Middle frontal gyrus (tissue), 1 donor: ENCODE data around the gene CACNA2D1.
"Not testable (repeated sequence)": the region's sequence is repeated elsewhere in the genome, so short reads cannot be mapped to it uniquely, and the experiment has no call there.

ENCODE experiments used
- DNase-seq: peaks from one replicate; pipeline ENCODE4 v3.0.0-alpha.2; 2015; ENCODE audit warnings: low spot score; ENCODE audit errors: extremely low spot score

The CACNA2D1 gene

DNA sequence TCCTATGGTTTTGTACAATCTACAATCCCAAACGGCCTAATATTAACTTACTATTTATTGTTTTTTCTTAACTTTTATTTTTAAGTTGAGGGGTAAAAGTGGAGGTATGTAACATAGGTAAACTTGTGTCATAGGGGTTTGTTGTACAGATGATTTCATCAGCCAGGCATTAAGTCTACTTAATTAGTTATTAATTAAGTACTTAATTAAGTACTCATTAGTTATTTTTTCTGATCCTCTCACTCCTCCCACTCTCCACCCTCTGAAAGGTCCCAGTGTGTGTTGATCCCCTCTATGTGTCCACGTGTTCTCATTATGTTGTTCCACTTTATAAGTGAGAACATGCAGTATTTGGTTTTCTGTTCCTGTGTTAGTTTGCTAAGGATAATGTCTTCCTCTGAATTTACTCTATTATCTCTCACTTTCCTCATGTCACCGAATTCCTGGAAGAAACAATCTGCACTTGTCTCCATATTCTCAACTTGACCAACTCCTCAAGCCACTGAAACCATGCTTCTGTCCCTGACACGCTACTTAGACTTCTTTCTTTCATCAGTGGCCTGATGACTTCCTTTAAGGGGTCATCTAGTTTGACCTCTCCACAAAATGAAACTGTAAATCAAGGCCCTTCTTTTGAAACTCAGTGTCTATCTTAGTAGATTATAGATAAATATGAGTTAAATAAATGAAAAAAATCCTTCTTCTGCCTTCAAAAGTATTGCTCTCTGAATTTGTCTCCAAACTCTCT, 9.1 kb downstream of the CACNA2D1 start:
- DNase-seq = no peak

DNA sequence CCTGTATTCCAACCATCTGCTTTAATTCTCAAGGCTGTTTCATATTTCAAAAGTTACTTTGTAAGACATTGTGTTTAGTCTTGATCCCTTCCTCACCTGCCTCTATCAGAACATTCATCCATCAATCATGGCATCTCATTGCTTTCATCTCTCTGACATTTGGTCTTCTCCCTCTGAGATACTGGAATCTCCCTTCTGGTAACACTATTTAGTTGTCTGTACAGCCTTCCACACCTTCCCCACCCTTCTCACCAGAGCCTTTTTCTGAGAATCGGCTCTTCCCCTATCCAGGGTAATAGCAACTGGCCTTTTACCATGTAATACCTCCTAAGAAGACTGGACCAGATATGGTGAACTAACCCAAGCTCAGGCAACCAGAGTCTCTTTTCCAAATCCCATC, 10.1 kb downstream of the CACNA2D1 start:
- no peak for DNase-seq

DNA sequence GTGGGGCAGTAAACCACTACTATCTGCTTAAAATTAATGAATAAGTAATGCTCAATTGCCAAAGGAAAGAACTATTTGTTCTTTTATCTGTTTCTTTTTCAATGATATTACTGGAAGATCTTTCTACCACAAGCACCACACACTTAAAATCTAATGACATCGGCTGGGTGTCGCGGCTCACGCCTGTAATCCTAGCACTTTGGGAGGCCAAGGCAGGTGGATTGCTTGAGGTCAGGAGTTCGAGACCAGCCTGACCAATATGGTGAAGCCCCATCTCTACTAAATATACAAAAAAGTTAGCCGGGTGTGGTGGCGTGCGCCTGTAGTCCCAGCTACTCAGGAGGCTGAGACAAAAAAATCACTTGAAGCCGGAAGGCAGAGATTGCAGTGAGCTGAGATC, 10.8 kb downstream of the CACNA2D1 start:
- DNase-seq = not testable (repeated sequence)

DNA sequence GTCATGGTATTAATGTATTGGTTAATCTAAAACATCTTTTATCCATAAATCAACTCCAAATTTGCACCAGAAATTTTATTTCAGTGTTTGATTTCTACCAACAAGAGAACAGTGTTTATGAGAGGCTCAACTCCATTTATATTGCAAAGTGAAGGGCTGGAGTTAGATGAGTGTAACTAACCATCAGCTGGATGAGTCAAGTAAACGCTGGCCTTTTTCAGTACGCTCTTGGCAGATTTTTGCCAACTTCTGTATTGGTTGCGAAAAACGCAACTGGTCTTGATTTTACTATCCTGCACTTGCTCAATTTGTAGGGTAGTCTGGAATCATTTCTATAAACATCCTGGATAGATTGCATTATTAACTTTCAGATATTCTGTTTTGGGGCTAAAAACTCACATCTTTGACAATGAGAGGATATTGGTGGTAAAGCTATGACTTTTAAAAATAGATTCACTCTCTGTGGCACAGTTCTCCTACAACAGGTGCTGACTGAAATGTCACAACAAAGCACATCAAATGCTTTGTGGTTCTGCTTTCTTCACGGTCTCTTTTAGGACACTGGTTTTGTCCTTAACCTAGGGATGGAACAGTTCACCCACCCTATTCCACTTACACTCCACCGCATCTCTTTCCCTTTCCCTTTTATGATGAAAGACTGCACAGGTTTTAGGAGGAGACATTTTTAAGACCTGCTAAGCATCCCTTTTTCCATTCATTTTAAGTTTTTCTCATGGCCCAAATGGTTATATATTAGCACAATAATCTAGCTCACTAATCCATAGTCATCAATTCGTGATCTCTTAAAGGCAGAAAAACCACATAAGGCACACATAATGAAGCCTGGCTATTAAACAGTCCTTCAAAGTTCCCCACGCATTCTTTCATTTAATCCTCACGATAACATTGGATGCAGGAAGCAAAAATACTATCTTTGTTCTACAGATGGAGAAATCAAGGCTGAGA, 12.8 kb downstream of the CACNA2D1 start:
- DNase-seq = no peak

DNA sequence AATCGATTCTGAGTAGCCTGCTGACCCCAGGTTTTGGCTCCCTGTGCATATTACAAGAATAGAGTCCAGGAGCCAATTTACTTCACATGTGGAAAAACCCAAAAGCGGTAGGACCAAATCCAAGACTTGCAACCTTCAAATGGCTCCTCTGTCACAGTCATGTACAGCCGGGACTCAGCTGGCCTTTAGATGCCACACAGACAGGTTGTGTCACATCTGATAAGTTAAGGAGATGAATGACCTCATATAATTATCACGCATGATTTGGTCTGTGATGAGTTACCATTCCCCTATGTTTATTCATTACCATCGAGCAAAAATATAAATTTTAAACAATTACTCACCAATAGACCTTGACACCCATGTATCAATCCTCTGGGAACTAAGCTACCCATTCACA, 14.2 kb downstream of the CACNA2D1 start:
- DNase-seq = no peak

DNA sequence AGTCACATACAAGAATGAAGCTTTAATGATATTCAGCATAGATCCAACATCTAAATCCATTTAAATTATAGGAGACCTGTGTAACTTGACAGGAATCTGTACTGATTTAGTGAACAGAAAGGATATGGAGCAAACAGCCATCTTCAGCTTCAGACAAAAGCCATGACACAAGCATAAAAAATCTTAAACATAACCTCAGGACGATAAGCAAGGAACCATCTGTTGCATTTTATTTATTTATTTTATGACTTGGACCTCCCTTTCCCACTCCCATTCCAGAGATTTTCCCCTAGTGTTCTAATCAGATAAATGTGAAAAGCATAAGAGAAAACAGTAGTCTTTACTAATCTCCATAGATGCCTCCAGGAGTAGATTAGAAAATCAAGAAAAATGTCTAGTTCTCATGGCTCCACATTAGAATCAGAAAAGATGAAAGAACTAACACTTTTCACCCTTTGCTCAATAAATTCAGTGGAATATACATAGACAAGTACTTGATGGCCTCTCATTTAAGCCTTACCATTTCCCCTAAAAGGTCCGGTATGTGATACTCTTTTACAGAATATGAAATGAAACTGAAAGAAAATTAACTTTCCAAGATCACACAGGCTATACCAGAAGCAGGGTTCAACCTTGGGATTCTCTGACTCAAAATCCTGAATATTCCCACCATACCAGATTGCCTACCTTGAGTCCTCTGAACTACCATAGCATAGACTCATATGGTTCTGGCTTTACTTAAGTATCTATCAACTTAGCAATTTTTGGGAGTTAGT, 15.2 kb downstream of the CACNA2D1 start:
- DNase-seq = no peak

DNA sequence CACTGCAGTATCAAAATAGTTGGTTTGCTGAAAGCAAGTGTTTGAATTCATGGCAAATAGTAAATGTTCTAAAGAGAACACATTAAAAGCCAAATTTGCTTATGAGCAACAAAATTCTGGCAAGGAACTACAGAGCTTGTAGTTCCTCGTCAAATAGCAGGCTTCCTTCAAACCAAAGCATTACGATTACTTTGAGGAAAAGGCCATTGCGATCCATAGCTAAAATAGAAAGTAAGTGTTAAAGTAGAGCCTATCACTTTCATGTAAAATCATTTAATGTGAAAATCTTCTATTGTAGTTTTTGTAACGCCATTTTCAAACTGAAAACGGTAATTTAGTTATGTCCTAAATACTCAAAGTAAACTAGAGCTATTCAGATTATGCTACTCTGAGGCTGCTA, 20.1 kb downstream of the CACNA2D1 start:
- no peak for DNase-seq

DNA sequence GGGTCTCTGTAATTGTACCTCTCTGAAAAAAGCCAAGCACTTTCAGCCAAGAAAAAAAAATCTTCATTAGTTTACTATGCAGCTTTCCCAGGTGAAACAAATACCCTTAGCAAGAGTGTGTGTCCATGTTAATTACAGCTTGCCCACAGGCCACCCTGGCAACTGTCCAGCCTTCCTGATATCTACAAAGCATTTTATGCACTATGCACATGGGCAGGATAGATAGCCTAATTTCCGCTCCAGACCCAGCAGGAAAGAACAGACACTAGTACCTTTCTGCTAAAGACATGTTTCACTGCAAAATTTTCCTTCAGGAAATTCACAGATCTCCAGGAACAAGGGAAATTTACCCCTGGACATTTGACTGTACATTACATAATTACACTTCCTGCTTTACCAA, 24.4 kb downstream of the CACNA2D1 start:
- DNase-seq = no peak

DNA sequence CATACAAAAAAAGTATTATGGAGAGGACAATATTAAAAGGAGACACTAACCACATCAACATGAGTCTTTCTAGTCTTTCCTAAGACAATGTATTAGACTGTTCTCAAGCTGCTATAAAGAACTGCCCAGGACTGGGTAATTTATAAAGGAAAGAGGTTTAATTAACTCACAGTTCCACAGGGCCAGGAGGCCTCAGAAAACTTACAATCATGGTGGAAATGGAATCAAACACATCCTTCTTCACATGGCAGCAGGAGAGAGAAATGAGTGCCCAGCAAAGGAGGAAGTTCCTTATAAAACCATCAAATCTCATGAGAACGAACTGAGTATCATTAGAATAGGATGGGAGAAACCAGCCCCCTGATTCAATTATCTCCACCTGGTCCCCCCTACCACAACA, 25.7 kb downstream of the CACNA2D1 start:
- DNase-seq = no peak

DNA sequence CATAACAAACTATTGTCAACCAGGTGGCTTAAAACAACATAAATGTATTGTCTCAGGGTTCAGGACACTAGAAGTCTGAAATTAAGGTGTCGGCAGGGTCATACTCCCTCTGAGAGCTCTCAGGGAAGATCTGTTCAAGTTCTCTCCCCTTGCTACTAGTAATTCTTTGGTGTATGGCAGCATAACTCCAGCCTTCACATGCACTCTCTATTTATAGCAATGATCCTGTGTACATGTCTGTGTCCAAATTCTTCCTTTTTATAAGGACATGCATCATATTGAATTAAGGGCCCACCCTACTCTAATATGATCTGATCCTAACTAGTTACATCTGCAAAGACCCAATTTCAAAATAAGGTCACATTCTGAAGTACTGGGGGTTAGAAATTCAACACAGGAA, 27.2 kb downstream of the CACNA2D1 start:
- DNase-seq = no peak

DNA sequence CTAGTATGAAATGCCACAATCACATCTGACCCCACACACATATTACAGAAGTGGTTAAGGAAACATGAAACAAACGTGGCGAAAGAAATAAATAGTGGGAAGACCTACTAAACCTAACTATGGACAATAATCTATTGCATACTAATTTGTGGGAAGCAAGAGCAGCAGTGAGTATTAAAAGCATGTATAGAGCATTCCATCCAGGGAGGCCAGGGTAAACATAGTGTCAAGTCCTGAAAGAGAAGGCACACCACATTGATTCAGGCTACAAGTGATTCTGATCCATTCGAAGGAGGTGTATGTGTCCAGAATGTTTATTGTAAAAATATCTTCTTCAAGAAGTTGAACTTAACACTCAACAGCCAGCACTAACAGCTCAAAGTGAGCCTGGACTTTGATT, 29.2 kb downstream of the CACNA2D1 start:
- DNase-seq = no peak

DNA sequence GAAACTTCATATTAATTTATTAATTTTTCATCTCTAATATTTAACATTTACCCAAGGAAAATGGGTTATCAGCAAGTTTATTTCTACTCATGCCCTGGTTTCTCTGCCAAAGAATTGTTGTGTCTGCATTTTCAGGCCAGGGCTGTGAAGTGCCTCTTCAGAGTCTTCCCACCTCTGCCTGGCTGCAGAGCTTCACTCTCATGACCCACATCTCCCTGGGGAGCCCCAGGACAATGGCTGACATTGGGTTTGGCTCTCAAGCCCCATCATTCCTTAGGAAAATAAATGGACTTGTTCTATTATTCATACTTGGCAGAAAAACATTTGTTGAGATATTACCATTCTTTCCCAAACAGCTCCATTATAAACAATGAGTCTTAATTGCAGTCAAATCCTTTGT, 30.3 kb downstream of the CACNA2D1 start:
- DNase-seq = no peak

DNA sequence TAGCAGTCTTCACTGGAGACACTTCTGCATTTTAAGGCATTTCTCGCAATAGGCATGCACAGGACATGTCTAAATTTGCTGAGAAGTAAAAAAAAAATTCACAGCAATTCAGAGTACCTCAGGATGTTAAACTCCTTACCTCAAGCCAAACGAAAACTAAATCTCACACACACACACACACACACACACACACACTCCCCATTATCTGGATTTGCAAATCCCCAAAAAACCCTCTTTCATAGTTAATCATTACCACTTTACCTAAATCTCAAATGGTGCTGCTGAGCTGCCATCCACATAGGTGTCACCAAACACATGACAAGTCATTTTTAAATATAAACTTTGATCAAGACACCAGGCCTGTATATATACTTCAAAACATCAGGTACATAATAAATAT, 31.8 kb downstream of the CACNA2D1 start:
- DNase-seq = no peak

DNA sequence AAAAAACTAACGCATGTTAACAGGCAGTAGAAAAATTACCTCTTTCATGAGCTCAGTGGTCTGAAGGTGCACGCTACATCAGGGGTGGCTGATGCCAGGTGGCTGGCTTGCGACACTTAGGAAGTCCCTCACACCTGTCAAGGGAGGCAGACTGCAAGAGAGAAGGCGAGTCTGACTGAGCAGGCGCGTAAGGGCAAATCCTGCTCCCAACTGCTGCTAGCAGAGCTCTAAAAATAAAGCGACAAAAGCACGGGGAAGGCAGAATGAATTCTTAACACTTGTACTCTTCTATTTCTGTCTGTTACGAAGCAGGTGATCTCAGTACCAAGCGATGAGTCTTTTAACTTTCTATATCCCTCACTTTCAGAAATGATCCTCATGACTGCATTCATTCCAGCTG, 33.1 kb downstream of the CACNA2D1 start:
- DNase-seq = peak; percentile 48

DNA sequence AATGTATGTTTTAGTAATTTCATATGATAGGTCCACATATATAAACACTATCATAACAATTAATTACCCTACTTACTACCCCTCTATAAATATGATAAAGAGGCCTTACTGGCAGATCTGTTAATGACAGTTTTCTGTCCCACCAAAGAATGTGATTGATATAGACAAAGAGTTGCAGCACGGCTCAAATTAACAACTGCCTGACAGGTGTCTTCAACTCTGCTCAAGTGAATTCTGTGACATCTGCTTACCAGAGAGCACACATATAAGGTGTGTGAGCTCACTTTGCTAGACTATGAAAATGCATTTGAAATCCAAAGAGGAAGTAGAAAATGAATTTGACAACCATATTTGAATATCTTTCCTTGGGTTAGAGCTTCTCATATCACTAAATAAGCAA, 36.6 kb downstream of the CACNA2D1 start:
- DNase-seq = no peak

DNA sequence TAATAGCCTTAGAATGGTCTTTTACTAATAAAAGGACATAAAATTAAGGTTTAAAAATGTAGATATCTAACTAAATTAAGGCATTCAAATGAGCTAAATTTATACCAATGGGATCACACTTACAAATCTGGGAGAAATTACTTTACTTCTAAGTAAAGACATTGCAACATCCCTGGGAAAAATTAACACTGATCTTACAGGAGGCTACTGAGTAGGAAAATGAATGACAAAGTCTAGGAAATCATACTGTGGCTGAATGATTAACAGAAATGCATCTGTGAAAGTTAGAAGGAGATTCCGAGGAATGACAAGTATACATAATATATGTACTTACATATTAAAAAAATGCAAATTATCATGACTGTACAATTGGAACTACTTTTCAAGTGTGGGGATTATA, 38.3 kb downstream of the CACNA2D1 start:
- no peak for DNase-seq

DNA sequence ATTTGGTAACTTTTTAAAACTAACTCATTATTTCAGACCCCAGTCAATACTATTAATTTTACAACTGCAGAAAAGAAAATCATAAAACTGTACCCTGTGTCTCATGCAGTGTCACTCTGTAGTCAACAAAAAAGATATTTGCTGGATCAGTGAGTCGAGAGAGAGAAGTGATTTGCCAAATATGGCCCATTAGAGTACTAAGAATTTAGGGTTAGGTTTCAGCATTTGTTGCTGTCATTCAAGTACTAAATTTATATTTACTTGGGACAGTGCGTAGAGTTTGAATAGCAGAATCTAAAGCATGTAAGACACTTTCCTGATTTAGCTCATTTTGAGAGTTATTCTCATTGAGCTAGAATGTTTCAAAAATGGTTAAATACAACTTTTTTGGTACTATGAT, 38.9 kb downstream of the CACNA2D1 start:
- no peak for DNase-seq

DNA sequence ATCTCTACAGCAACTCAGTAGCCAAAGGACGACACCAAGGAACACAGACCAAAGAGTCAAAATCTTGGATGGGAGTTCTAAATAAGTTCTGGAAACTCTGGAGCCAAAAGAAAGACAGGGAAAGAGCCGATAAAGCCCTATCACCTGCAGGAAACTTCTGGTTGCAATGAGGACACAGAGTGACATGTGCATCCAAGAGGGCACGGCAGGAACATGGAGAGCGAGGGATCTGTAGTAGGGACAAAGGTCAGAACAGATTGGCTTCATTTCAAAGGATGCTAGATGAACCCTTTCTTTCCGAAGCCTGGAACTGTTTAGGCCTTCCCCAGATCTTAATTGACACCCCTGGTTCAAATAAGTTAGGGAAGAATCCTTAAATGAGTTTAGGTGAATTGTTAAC, 39.5 kb downstream of the CACNA2D1 start:
- DNase-seq = no peak

DNA sequence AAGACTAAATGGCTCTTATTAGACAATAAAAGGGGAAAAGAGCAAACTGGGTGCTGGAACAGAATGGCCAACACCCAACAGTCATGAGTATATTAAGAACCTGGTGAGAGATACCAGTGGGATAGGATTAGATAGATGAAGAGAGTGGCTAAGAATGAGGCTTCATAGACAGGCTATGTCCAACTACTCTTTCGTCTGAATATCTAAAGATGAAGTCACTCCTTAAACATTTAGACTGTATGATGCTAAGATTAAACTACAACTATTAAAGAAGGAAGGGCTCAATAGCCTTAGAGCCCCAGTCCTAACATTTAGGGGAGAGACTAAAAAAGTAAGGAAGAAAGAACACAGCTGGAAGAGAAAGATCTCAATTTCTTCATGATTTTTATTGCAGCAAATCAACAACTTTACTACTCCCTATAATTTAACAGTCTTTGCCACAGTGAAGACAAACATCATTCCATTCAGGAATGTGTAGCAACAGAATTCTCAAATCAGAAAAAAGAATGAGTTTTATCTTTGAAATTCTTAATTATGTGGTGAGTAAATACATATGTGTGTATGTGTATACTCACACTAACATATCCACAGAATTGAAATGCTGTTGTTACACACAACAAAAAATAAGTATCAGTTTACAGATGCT, 45.6 kb downstream of the CACNA2D1 start:
- DNase-seq = no peak

DNA sequence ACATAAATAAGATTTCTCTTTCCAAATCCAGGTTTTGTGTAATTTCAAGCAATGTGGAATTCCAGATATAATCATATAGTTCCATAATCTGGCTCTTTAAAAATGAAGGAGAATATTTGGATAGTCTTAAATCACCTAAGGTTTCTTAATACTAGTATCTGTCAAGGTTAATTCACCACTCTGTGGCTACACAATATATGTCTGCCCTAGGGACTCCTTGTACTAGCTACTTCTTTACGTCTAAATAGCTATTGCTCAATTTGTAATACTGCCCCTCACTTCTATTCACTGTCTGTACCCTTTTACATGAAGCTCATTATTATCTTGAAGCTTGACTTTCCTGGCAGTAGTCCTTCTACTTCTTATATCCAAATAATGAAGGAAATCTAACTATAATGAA, 47.2 kb downstream of the CACNA2D1 start:
- no peak for DNase-seq

DNA sequence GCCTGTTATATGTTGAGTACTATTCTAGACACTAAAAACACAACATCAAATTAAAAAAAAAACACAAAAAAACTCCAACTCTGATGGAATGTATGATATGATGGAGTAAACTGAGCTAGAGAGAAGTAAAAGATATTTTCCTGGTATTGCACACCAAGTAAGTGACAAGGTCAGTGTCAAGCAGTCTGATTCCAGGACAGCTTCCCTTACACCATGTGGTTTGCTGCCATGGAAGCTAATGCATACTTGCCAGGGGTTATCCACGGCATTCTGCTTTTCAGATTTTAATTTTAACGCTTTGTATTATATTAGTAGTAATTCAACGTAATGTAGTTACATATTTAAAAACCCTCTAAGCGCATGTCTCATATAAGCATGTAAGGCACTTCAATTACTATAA, 48.4 kb downstream of the CACNA2D1 start:
- no peak for DNase-seq
